A549 (cell line): ENCODE results near the gene CD55. TPM values are rescaled to one million over a fixed set of nuclear protein-coding genes. Genes with fewer than 3 reads are reported as not detected.

ENCODE experiments used
- ATAC-seq, 2 experiments: fragments of 200-7000 bp in 1 of 2; fragments of >200 bp in 1 of 2; cut with Nextera tagmentation in 1 of 2; cut with Tn5 transposase in 1 of 2; 3 replicates each; pipeline versions ENCODE4 v1.8.0 to v1.9.1; 2018 to 2020; ENCODE audit warnings: mild to moderate bottlenecking in 1 of 2, moderate library complexity in 1 of 2
- CTCF ChIA-PET: fragments of 300-600 bp; sonication (Branson Sonifier 250); formaldehyde crosslinking; extraction: SDS; loops from one replicate; lab custom pipeline; 2021; ENCODE audit warnings: antibody characterized with exemption, inconsistent platforms; lab: Yijun Ruan, JAX
- POLR2A ChIA-PET: fragments of 350-600 bp; formaldehyde crosslinking; extraction: SDS; loops from one replicate; lab custom pipeline; 2021; ENCODE audit warnings: antibody characterized with exemption, inconsistent platforms; lab: Yijun Ruan, JAX
- DNase-seq, 2 experiments: peaks; one replicate each; pipeline versions ENCODE4 v3.0.0 to v3.0.0-alpha.2; 2011 to 2016; ENCODE audit warnings: low read depth in 1 of 2, low spot score in 1 of 2
- FAIRE-seq: peaks from 2 replicates; lab custom pipeline; 2011; peaks lifted over from hg19 to GRCh38; lab: Jason Lieb, UNC
- H3K27ac ChIP-seq, 2 experiments: fragments of >200 bp; sonication (Bioruptor Twin); formaldehyde crosslinking; 3 replicates each; pipeline ENCODE4 v1.5.1; 2016 to 2017
- H3K4me1 ChIP-seq: fragments of >200 bp; sonication (Bioruptor Twin); formaldehyde crosslinking; 3 replicates; pipeline ENCODE4 v1.6.1; 2016
- H3K4me2 ChIP-seq: fragments of >200 bp; sonication (Bioruptor Twin); formaldehyde crosslinking; 3 replicates; pipeline ENCODE4 v1.6.1; 2016
- H3K4me3 ChIP-seq: fragments of >200 bp; sonication (Bioruptor Twin); formaldehyde crosslinking; 3 replicates; pipeline ENCODE4 v1.5.1; 2016
- H3K9me3 ChIP-seq: fragments of >200 bp; sonication (Bioruptor Twin); formaldehyde crosslinking; 3 replicates; pipeline ENCODE4 v1.6.1; 2016
- CEBPB ChIP-seq, 2 experiments: fragments of >200 bp in 1 of 2; sonication (Bioruptor Twin) in 1 of 2; formaldehyde crosslinking in 1 of 2; IDR thresholded peaks; 2 replicates each; pipeline ENCODE4 v1.6.1; 2012 to 2016
- EP300 ChIP-seq, 2 experiments: fragments of >200 bp; sonication (Bioruptor Twin); formaldehyde crosslinking; IDR thresholded peaks; 2 replicates in 1 of 2; 3 replicates in 1 of 2; pipeline ENCODE4 v1.6.1; 2016 to 2017
- FOSB ChIP-seq: fragments of 250-450 bp; sonication (Bioruptor Pico); IDR thresholded peaks from 2 replicates; pipeline ENCODE4 v1.5.0; 2020; ENCODE audit warnings: mild to moderate bottlenecking, moderate library complexity
- HEYL ChIP-seq: fragments of 250-450 bp; sonication (Bioruptor Pico); IDR thresholded peaks from 2 replicates; pipeline ENCODE4 v1.8.0; 2021; ENCODE audit warnings: mild to moderate bottlenecking, moderate library complexity
- HOXA7 ChIP-seq: fragments of 250-450 bp; sonication (Bioruptor Pico); IDR thresholded peaks from 2 replicates; pipeline ENCODE4 v1.5.0; 2020; ENCODE audit warnings: mild to moderate bottlenecking, moderate library complexity
- NR3C1 ChIP-seq: fragments of >200 bp; sonication (Bioruptor Twin); formaldehyde crosslinking; IDR thresholded peaks from 3 replicates; pipeline ENCODE4 v1.6.1; 2017
- POLR2AphosphoS2 ChIP-seq: conservative IDR thresholded peaks from 2 replicates; pipeline ENCODE4 v1.6.1; 2012; ENCODE audit warnings: low read length, improper control_type of control experiment, inconsistent platforms
- RCOR1 ChIP-seq: fragments of 150-350 bp; IDR thresholded peaks from 2 replicates; pipeline ENCODE4 v1.6.1; 2014; ENCODE audit warnings: antibody characterized with exemption, low read length, low read depth
- ZC3H11A ChIP-seq: fragments of 450-650 bp; IDR thresholded peaks from 2 replicates; pipeline ENCODE4 v1.6.1; 2014; ENCODE audit warnings: antibody characterized with exemption, mild to moderate bottlenecking
- ZSCAN20 ChIP-seq: fragments of 250-450 bp; sonication (Bioruptor Pico); IDR thresholded peaks from 2 replicates; pipeline ENCODE4 v1.8.0; 2022; ENCODE audit warnings: mild to moderate bottlenecking, moderate library complexity
- WGBS: methylation state at CpG from one replicate; pipeline ENCODE4 v1.1.6; 2017; ENCODE audit errors: missing lambda C conversion rate; 5-methylcytosine and 5-hydroxymethylcytosine counted together
- polyA plus RNA-seq, 4 experiments: library from polyadenylated mRNA; depleted of rRNA in 3 of 4; stranded (reverse); fragments of >200 nt; fragmentation: RNase III in 1 of 4; extraction: RNeasy Plus Mini Kit Qiagen cat#74134 plus additional on column Dnase treatment in 1 of 4; gene quantifications; 2 replicates in 3 of 4; 3 replicates in 1 of 4; pipeline ENCODE4 v1.2.3, GENCODE V29; 2011 to 2017
- TF ChIP-seq, protein P1 (sequence below): fragments of >200 bp; sonication (Bioruptor Twin); formaldehyde crosslinking; IDR thresholded peaks from 2 replicates; pipeline ENCODE4 v1.6.1; 2016

Gene CD55
- polyA plus RNA-seq, 2 of the 4 experiments (the other 2 are of a cell fraction) = 37.0 to 173 TPM

DNA sequence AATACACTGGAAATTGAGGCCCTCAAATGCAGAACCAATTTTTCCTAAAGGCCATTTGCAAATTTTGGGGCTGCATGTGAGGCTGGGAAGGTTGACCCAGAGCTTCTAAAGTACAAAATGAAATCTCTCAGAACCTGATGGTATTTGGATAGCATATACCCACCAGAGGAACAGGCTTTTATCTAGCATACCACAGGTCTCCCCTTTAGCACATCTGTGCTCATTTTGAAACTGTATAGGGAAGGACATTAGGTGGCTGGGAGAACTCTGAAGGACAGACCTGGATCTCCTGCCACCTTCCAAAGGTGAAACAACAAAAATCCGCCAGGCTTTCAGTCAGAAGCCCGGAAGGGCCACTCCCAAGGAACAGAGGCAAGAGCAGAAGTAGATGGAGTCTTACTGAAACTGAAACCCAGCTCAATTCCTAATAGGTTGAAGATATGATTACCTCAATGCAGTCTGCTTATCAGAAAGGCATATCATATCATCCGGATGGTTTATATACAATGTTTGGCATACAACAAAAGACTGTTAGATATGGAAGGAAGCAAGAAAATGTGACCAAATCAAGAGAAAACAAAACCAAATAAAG, 11.6 kb downstream of the CD55 start:
- TF ChIP-seq POLR2AphosphoS2 = peak; percentile 73; the same call in 1 of the 2 replicates
- TF ChIP-seq FOSB = 0 out of 2 replicates have a peak, but pooled peaks have one; percentile 44
- TF ChIP-seq NR3C1 = no peak
- no peak overlapping the region for H3K4me3 ChIP-seq
- WGBS = 71% methylated on average over 3 of the region's 3 CpGs
- FAIRE-seq (no peak), DNase-seq (no peak), ATAC-seq (no peak)
- no peaks in the 10 kb centered on the region; the same call in 1 of the 3 replicates for H3K4me1 ChIP-seq
- H3K27ac ChIP-seq = no peak overlapping the region
- H3K4me2 ChIP-seq = no peak overlapping the region
- peaks cover 6% of the 10 kb centered on the region; the same call in 1 of the 3 replicates for H3K9me3 ChIP-seq
- ChIA-PET POLR2A (interaction anchor here (0.9 kb wide), 1 partner anchor 12 kb away, joined by 3 read pairs; the partner anchor contains the start of gene CD55), CTCF (interaction anchor here (0.9 kb wide), 1 partner anchor 72 kb away, joined by 4 read pairs; no protein-coding TSS in a partner anchor)

DNA sequence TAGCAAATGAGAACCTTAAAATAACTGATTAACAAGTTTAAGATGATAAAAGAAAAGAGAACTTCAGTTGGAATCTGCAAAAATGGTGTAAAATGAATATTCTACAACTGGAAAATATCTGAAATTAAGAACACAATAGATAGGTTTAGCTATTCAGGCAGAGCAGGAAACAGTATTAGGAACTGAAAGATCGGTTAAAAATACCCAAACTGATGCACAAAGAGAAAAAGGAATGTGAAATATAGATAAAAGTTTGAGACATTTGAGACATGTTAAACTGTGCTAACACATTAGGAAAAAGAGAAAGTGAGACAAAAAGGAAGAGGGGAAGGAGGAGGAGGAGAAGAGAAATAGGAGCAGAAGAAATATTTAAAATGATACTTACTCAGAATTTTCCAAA, 12.1 kb downstream of the CD55 start:
- CTCF ChIA-PET = interaction anchor here (0.8 kb wide), 1 partner anchor 12 kb away, joined by 3 read pairs; the partner anchor contains the start of gene CD55
- ATAC-seq (no peak), FAIRE-seq (no peak), DNase-seq (no peak)
- no peak overlapping the region for H3K27ac ChIP-seq
- no peak overlapping the region for H3K4me3 ChIP-seq
- no peaks in the 10 kb centered on the region; the same call in 1 of the 3 replicates for H3K4me1 ChIP-seq
- peaks cover 6% of the 10 kb centered on the region; the same call in 1 of the 3 replicates for H3K9me3 ChIP-seq
- H3K4me2 ChIP-seq = no peak overlapping the region
- TF ChIP-seq RCOR1 (no peak), POLR2AphosphoS2 (0 out of 2 replicates have a peak, but pooled peaks have one; percentile 30)
- WGBS = 97% methylated on average over 1 of the region's 1 CpG
- POLR2A ChIA-PET = interaction anchor here (2.9 kb wide), 1 partner anchor 12 kb away, joined by 16 read pairs; the partner anchor contains the start of gene CD55

DNA sequence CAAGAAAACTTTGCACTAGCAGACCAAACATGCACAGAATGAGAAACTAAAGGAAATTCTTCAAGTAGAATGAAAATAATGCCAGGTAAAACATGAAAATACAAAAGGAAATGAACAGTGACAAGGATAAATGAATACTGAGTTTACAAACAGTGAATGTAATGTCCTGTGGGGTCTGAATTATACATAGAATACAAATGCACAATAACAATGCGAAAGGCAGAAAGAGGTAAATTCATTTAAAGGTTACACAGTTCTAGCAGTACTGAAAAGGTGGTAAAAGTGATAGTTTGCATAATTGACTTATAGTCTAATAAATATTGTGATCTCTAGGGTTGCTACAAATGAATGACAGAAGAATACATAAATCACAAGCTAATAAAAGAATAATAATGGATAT, 12.9 kb downstream of the CD55 start:
- FAIRE-seq (no peak), DNase-seq (no peak), ATAC-seq (no peak)
- Histone ChIP-seq H3K4me1 (no peaks in the 10 kb centered on the region; the same call in 1 of the 3 replicates), H3K4me3 (no peak overlapping the region), H3K9me3 (peaks cover 6% of the 10 kb centered on the region; the same call in 1 of the 3 replicates), H3K27ac (no peak overlapping the region), H3K4me2 (no peak overlapping the region)
- POLR2A ChIA-PET = interaction anchor here (2.9 kb wide), 1 partner anchor 13 kb away, joined by 16 read pairs; the partner anchor contains the start of gene CD55
- WGBS = 94% methylated on average over 1 of the region's 1 CpG
- CTCF ChIA-PET = interaction anchor here (0.8 to 1.0 kb wide), 3 partner anchors 10 to 71 kb away, joined by 3 read pairs; partner anchors contain the start of gene CD55
- TF ChIP-seq HEYL (CRISPR knock-in tag) = no peak
- peak; percentile 71; the same call in 1 of the 2 replicates for TF ChIP-seq POLR2AphosphoS2

- Histone ChIP-seq H3K4me2 (no peak overlapping the region), H3K4me1 (no peaks in the 10 kb centered on the region; the same call in 1 of the 3 replicates), H3K9me3 (peaks cover 6% of the 10 kb centered on the region; the same call in 1 of the 3 replicates), H3K4me3 (no peak overlapping the region), H3K27ac (no peak overlapping the region)
- ChIA-PET CTCF (interaction anchor here (0.8 to 1.0 kb wide), 2 partner anchors 11 to 70 kb away, joined by 3 read pairs; no protein-coding TSS in a partner anchor), POLR2A (interaction anchor here (2.9 kb wide), 1 partner anchor 14 kb away, joined by 16 read pairs; the partner anchor contains the start of gene CD55)
- FAIRE-seq (no peak), DNase-seq (no peak), ATAC-seq (no peak)
- TF ChIP-seq POLR2AphosphoS2 (0 out of 2 replicates have a peak, but pooled peaks have one; percentile 12), ZSCAN20 (CRISPR knock-in tag) (no peak)
- WGBS = 98% methylated on average over 3 of the region's 3 CpGs
These were observed 13.7 kb downstream of the CD55 start for GRCh38 chr1:207335138-207335537.

GRCh38 chr1:207335695-207336363, 14.4 kb downstream of the CD55 start:
- peak; percentile 57; a peak in 5 of 6 replicates for ATAC-seq
- H3K4me3 ChIP-seq = no peak overlapping the region
- DNase-seq = no peak
- CTCF ChIA-PET = interaction anchor here (0.7 kb wide), 1 partner anchor 9 kb away, joined by 3 read pairs; no protein-coding TSS in a partner anchor
- no peak overlapping the region for H3K4me2 ChIP-seq
- POLR2A ChIA-PET = interaction anchor here (2.9 kb wide), 1 partner anchor 14 kb away, joined by 16 read pairs; the partner anchor contains the start of gene CD55
- no peak overlapping the region for H3K27ac ChIP-seq
- FAIRE-seq = no peak
- TF ChIP-seq EP300 (IDR thresholded peaks at IDR 0.05) = no peak
- TF ChIP-seq, protein P1, sequence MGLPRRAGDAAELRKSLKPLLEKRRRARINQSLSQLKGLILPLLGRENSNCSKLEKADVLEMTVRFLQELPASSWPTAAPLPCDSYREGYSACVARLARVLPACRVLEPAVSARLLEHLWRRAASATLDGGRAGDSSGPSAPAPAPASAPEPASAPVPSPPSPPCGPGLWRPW = no peak
- TF ChIP-seq HOXA7 (CRISPR knock-in tag) = peak; percentile 49; the same call in 1 of the 2 replicates
- TF ChIP-seq ZC3H11A = no peak
- TF ChIP-seq CEBPB (IDR thresholded peaks at IDR 0.05) = 0 out of 4 replicates have a peak, but pooled peaks of 1 of the 2 experiments have one; percentile 7
- TF ChIP-seq POLR2AphosphoS2 = 0 out of 2 replicates have a peak, but pooled peaks have one; percentile 44
- H3K9me3 ChIP-seq = peaks cover 6% of the 10 kb centered on the region; the same call in 1 of the 3 replicates
- no peaks in the 10 kb centered on the region; the same call in 1 of the 3 replicates for H3K4me1 ChIP-seq
- WGBS = 89% methylated on average over 6 of the region's 6 CpGs
